IPS-NIHi7 (cell line): ENCODE results near the gene MFSD2B.
A peak's percentile ranks its signal among the peaks of the same experiment; 100 is the strongest.
"Not testable (repeated sequence)": the region's sequence is repeated elsewhere in the genome, so short reads cannot be mapped to it uniquely, and the experiment has no call there.

Experiments used
- DNase-seq: peaks from one replicate; pipeline ENCODE4 v3.0.0; 2012; ENCODE audit warnings: mixed read lengths; ENCODE audit errors: extremely low spot score

Gene MFSD2B

GRCh38 chr2:24009680-24010476 lies at the start of gene MFSD2B:
MFSD2B (plus strand) TSS chr2:24010085; CDS start chr2:24010097, 12 bp downstream.
- DNase-seq = peak; percentile 40

GRCh38 chr2:23967846-23968245 lies 42.0 kb upstream of the MFSD2B start:
- no peak for DNase-seq

- no peak for DNase-seq
These were observed 33.0 kb upstream of the MFSD2B start for GRCh38 chr2:23976883-23977282.

- no peak for DNase-seq
These were observed 21.5 kb upstream of the MFSD2B start for GRCh38 chr2:23988371-23988770.

GRCh38 chr2:23992931-23993330 lies 17.0 kb upstream of the MFSD2B start:
- DNase-seq = no peak

GRCh38 chr2:23993736-23994269 lies 16.1 kb upstream of the MFSD2B start:
- no peak for DNase-seq

- DNase-seq = no peak
These were observed 15.3 kb upstream of the MFSD2B start for GRCh38 chr2:23994567-23994966.

GRCh38 chr2:24007693-24008092 lies 2.2 kb upstream of the MFSD2B start:
- DNase-seq = no peak

GRCh38 chr2:24008672-24009366 lies 1.1 kb upstream of the MFSD2B start:
- no peak for DNase-seq

- no peak for DNase-seq
These were observed 562 bp upstream of the MFSD2B start for GRCh38 chr2:24009367-24009679.

GRCh38 chr2:24010477-24011249 lies 778 bp downstream of the MFSD2B start:
- DNase-seq = no peak

- DNase-seq = no peak
These were observed 1.6 kb downstream of the MFSD2B start for GRCh38 chr2:24011250-24012104.

GRCh38 chr2:24012521-24013188 lies 2.8 kb downstream of the MFSD2B start:
- DNase-seq = no peak

- DNase-seq = not testable (repeated sequence)
These were observed 5.0 kb downstream of the MFSD2B start for GRCh38 chr2:24014902-24015301.

- DNase-seq = peak; percentile 33
These were observed 5.9 kb downstream of the MFSD2B start for GRCh38 chr2:24015562-24016375.

- no peak for DNase-seq
These were observed 6.5 kb downstream of the MFSD2B start for GRCh38 chr2:24016376-24016761.

GRCh38 chr2:24016853-24017703 lies 7.2 kb downstream of the MFSD2B start:
- no peak for DNase-seq

- DNase-seq = no peak
These were observed 7.8 kb downstream of the MFSD2B start for GRCh38 chr2:24017711-24018110.

- no peak for DNase-seq
These were observed 8.4 kb downstream of the MFSD2B start for GRCh38 chr2:24018241-24018640.
